Measurements from ENCODE around the gene VPS13D.

VPS13D gene

GRCh38 chr1:12544992-12545391 is 315.2 kb downstream of the VPS13D start:
- WGBS, 2 experiments: 77 to 80% methylated on average over 7 of the region's 8 CpGs
- H3K4me1 ChIP-seq (ENCODE audit: control insufficient read depth, insufficient read depth, low read length): peaks cover 34% of the 10 kb centered on the region
- no peak overlapping the region for H3K4me3 ChIP-seq (ENCODE audit: insufficient read depth, low read depth, low read length)
- no peak overlapping the region for H3K27ac ChIP-seq (ENCODE audit: insufficient read depth, low read depth, low read length, poor library complexity, severe bottlenecking)
- H3K36me3 ChIP-seq (ENCODE audit: control insufficient read depth, insufficient read depth, low read length): no peaks in the 10 kb centered on the region
- H3K27me3 ChIP-seq (ENCODE audit: control insufficient read depth, insufficient read depth, low read length, poor library complexity, severe bottlenecking): no peaks in the 10 kb centered on the region
- no peaks in the 10 kb centered on the region for H3K9me3 ChIP-seq (ENCODE audit: control insufficient read depth, low read length)

- no peaks in the 10 kb centered on the region for H3K36me3 ChIP-seq (ENCODE audit: control insufficient read depth, insufficient read depth, low read length)
- no peaks in the 10 kb centered on the region for H3K27me3 ChIP-seq (ENCODE audit: control insufficient read depth, insufficient read depth, low read length, poor library complexity, severe bottlenecking)
- 89 to 91% methylated on average over 17 of the region's 17 CpGs for WGBS, 2 experiments
- no peak overlapping the region for H3K27ac ChIP-seq (ENCODE audit: insufficient read depth, low read depth, low read length, poor library complexity, severe bottlenecking)
- H3K9me3 ChIP-seq (ENCODE audit: control insufficient read depth, low read length): no peaks in the 10 kb centered on the region
- H3K4me3 ChIP-seq (ENCODE audit: insufficient read depth, low read depth, low read length): no peak overlapping the region
- H3K4me1 ChIP-seq (ENCODE audit: control insufficient read depth, insufficient read depth, low read length): peaks cover 20% of the 10 kb centered on the region
Observed at GRCh38 chr1:12546771-12547585, 317.1 kb downstream of the VPS13D start.

GRCh38 chr1:12547586-12548225 is 317.9 kb downstream of the VPS13D start:
- H3K4me3 ChIP-seq (ENCODE audit: insufficient read depth, low read depth, low read length): no peak overlapping the region

GRCh38 chr1:12548279-12548972 is 318.6 kb downstream of the VPS13D start:
- 93% methylated on average over 14 of the region's 14 CpGs for WGBS, 2 experiments
- no peaks in the 10 kb centered on the region for H3K27me3 ChIP-seq (ENCODE audit: control insufficient read depth, insufficient read depth, low read length, poor library complexity, severe bottlenecking)
- no peaks in the 10 kb centered on the region for H3K36me3 ChIP-seq (ENCODE audit: control insufficient read depth, insufficient read depth, low read length)
- no peak overlapping the region for H3K4me3 ChIP-seq (ENCODE audit: insufficient read depth, low read depth, low read length)
- no peak overlapping the region for H3K27ac ChIP-seq (ENCODE audit: insufficient read depth, low read depth, low read length, poor library complexity, severe bottlenecking)
- H3K4me1 ChIP-seq (ENCODE audit: control insufficient read depth, insufficient read depth, low read length): peaks cover 25% of the 10 kb centered on the region
- H3K9me3 ChIP-seq (ENCODE audit: control insufficient read depth, low read length): no peaks in the 10 kb centered on the region

More at GRCh38 chr1:12547586-12548225, 317.9 kb downstream of the VPS13D start:
- Histone ChIP-seq H3K27me3 (ENCODE audit: control insufficient read depth, insufficient read depth, low read length, poor library complexity, severe bottlenecking) (no peaks in the 10 kb centered on the region), H3K36me3 (ENCODE audit: control insufficient read depth, insufficient read depth, low read length) (no peaks in the 10 kb centered on the region), H3K27ac (ENCODE audit: insufficient read depth, low read depth, low read length, poor library complexity, severe bottlenecking) (no peak overlapping the region), H3K4me1 (ENCODE audit: control insufficient read depth, insufficient read depth, low read length) (peaks cover 18% of the 10 kb centered on the region), H3K9me3 (ENCODE audit: control insufficient read depth, low read length) (no peaks in the 10 kb centered on the region)
- WGBS, 2 experiments: 90 to 92% methylated on average over 20 of the region's 20 CpGs

GRCh38 chr1:12548973-12549459 is 319.2 kb downstream of the VPS13D start:
- Histone ChIP-seq H3K27ac (ENCODE audit: insufficient read depth, low read depth, low read length, poor library complexity, severe bottlenecking) (no peak overlapping the region), H3K4me1 (ENCODE audit: control insufficient read depth, insufficient read depth, low read length) (peaks cover 27% of the 10 kb centered on the region), H3K9me3 (ENCODE audit: control insufficient read depth, low read length) (no peaks in the 10 kb centered on the region), H3K4me3 (ENCODE audit: insufficient read depth, low read depth, low read length) (no peak overlapping the region), H3K27me3 (ENCODE audit: control insufficient read depth, insufficient read depth, low read length, poor library complexity, severe bottlenecking) (no peaks in the 10 kb centered on the region), H3K36me3 (ENCODE audit: control insufficient read depth, insufficient read depth, low read length) (no peaks in the 10 kb centered on the region)
- 92 to 93% methylated on average over 27 of the region's 27 CpGs for WGBS, 2 experiments

- no peaks in the 10 kb centered on the region for H3K9me3 ChIP-seq (ENCODE audit: control insufficient read depth, low read length)
- H3K36me3 ChIP-seq (ENCODE audit: control insufficient read depth, insufficient read depth, low read length): no peaks in the 10 kb centered on the region
- H3K27me3 ChIP-seq (ENCODE audit: control insufficient read depth, insufficient read depth, low read length, poor library complexity, severe bottlenecking): no peaks in the 10 kb centered on the region
- H3K27ac ChIP-seq (ENCODE audit: insufficient read depth, low read depth, low read length, poor library complexity, severe bottlenecking): no peak overlapping the region
- WGBS, 2 experiments: 89% methylated on average over 31 of the region's 31 CpGs
- no peak overlapping the region for H3K4me3 ChIP-seq (ENCODE audit: insufficient read depth, low read depth, low read length)
- H3K4me1 ChIP-seq (ENCODE audit: control insufficient read depth, insufficient read depth, low read length): peaks cover 27% of the 10 kb centered on the region
Observed at GRCh38 chr1:12549460-12550349, 319.9 kb downstream of the VPS13D start.

- no peaks in the 10 kb centered on the region for H3K27me3 ChIP-seq (ENCODE audit: control insufficient read depth, insufficient read depth, low read length, poor library complexity, severe bottlenecking)
- no peak overlapping the region for H3K4me3 ChIP-seq (ENCODE audit: insufficient read depth, low read depth, low read length)
- peaks cover 29% of the 10 kb centered on the region for H3K4me1 ChIP-seq (ENCODE audit: control insufficient read depth, insufficient read depth, low read length)
- no peaks in the 10 kb centered on the region for H3K9me3 ChIP-seq (ENCODE audit: control insufficient read depth, low read length)
- H3K27ac ChIP-seq (ENCODE audit: insufficient read depth, low read depth, low read length, poor library complexity, severe bottlenecking): no peak overlapping the region
- H3K36me3 ChIP-seq (ENCODE audit: control insufficient read depth, insufficient read depth, low read length): no peaks in the 10 kb centered on the region
Observed at GRCh38 chr1:12551584-12551983, 321.8 kb downstream of the VPS13D start.

- H3K36me3 ChIP-seq (ENCODE audit: control insufficient read depth, insufficient read depth, low read length): no peaks in the 10 kb centered on the region
- H3K4me1 ChIP-seq (ENCODE audit: control insufficient read depth, insufficient read depth, low read length): peaks cover 35% of the 10 kb centered on the region
- no peaks in the 10 kb centered on the region for H3K9me3 ChIP-seq (ENCODE audit: control insufficient read depth, low read length)
- WGBS, 2 experiments: 90 to 91% methylated on average over 27 of the region's 27 CpGs
- H3K4me3 ChIP-seq (ENCODE audit: insufficient read depth, low read depth, low read length): no peak overlapping the region
- H3K27ac ChIP-seq (ENCODE audit: insufficient read depth, low read depth, low read length, poor library complexity, severe bottlenecking): no peak overlapping the region
- H3K27me3 ChIP-seq (ENCODE audit: control insufficient read depth, insufficient read depth, low read length, poor library complexity, severe bottlenecking): no peaks in the 10 kb centered on the region
Observed at GRCh38 chr1:12552111-12552888, 322.5 kb downstream of the VPS13D start.
